ENCODE measurements around the gene UPK1B.

- TF ChIP-seq CTCF (IDR thresholded peaks at IDR 0.05) (no peak), EP300 (IDR thresholded peaks at IDR 0.05) (no peak), POLR2A (IDR thresholded peaks at IDR 0.05) (no peak), POLR2AphosphoS5 (IDR thresholded peaks at IDR 0.05) (no peak)
Measured at GRCh38 chr3:119211193-119211592, 37.8 kb downstream of the UPK1B start.

Data from sigmoid colon (tissue), 4 donors.